ENCODE data around the gene BICC1. TPM values are rescaled to one million over a fixed set of nuclear protein-coding genes. Genes with fewer than 3 reads are reported as not detected.

The BICC1 gene
- total RNA-seq, 4 donors from 2014 or later, result 9.3 to 20.8 (median 12.5) TPM

DNA sequence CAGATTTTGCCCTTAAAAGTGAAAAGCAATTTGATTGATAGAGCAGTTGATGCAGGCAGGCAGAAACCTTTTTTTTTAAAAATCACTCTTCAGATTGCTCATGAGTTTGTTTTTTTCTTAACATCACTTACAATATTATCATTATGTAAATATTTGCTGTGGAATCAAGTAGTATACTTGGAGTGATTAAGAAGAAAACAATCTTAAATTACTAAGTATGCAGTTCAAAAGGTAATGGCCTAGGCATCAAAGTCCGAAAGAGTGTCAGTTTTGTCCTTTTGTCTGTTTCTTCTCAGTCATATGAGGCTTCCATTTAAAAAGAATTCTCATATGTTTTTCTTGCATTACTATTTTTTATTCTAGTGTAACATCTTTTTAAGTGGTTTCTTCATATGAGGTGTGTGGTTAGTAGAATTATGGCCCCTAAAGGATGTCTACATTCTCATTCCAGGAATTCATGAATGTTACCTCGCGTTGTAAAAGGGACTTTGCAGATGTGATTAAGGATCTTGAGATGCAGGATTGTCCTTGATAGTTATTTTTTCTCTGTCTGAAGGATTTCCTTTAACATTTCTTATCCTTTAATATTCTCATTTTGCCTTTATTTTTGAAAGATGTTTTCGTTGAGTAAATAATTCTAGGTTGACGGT lies 44.0 kb downstream of the BICC1 start:
- no peaks in the 10 kb centered on the region for H3K36me3 ChIP-seq
- TF ChIP-seq, protein P1, sequence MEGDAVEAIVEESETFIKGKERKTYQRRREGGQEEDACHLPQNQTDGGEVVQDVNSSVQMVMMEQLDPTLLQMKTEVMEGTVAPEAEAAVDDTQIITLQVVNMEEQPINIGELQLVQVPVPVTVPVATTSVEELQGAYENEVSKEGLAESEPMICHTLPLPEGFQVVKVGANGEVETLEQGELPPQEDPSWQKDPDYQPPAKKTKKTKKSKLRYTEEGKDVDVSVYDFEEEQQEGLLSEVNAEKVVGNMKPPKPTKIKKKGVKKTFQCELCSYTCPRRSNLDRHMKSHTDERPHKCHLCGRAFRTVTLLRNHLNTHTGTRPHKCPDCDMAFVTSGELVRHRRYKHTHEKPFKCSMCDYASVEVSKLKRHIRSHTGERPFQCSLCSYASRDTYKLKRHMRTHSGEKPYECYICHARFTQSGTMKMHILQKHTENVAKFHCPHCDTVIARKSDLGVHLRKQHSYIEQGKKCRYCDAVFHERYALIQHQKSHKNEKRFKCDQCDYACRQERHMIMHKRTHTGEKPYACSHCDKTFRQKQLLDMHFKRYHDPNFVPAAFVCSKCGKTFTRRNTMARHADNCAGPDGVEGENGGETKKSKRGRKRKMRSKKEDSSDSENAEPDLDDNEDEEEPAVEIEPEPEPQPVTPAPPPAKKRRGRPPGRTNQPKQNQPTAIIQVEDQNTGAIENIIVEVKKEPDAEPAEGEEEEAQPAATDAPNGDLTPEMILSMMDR (IDR thresholded peaks at IDR 0.05), result no peak
- no peak for TF ChIP-seq POLR2A (IDR thresholded peaks at IDR 0.05)
- peaks cover 12% of the 10 kb centered on the region in 2 donors for H3K4me1 ChIP-seq
- intact Hi-C loops (cut with DNase I), result no loop called here
- no peak for DNase-seq
- H3K4me3 ChIP-seq (replicated peaks in 1 of 3), result no peak overlapping the region
- no peaks in the 10 kb centered on the region for H3K9me3 ChIP-seq
- WGBS, 2 donors, result 90 to 93% methylated on average over 5 of the region's 5 CpGs
- H3K27ac ChIP-seq, result peak overlapping the region; percentile 0 to 61 (median 55)
- H3K27me3 ChIP-seq, result no peaks in the 10 kb centered on the region

DNA sequence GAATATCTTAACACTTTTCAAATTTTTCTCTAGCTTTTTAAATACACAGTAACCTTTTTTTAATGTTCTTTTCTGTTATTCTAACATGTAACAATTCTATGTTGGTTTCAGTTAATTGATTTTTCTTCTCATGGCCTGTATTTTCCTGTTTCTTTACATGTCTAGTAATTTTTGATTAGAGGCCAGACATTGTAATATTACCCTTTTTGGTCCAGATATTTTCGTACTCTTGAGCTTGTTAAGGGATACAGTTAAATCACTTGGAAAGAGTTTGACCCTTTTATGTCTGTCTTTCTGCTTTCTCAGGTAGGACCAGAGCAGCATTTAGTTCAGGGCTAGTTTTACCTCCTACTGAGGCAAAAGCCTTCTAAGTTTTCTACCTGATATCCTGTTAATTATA lies 45.0 kb downstream of the BICC1 start:
- intact Hi-C loops (cut with DNase I), result no loop called here
- TF ChIP-seq, protein P1 (IDR thresholded peaks at IDR 0.05), result no peak
- TF ChIP-seq POLR2A (IDR thresholded peaks at IDR 0.05), result no peak
- H3K27me3 ChIP-seq, result no peaks in the 10 kb centered on the region
- no peak for DNase-seq
- H3K27ac ChIP-seq, result no peak overlapping the region
- WGBS, 2 donors, result 94% methylated on average over 1 of the region's 1 CpG
- no peaks in the 10 kb centered on the region for H3K36me3 ChIP-seq
- H3K4me3 ChIP-seq (replicated peaks in 1 of 3), result no peak overlapping the region
- no peaks in the 10 kb centered on the region for H3K9me3 ChIP-seq
- peaks cover 12% of the 10 kb centered on the region in 2 donors for H3K4me1 ChIP-seq

DNA sequence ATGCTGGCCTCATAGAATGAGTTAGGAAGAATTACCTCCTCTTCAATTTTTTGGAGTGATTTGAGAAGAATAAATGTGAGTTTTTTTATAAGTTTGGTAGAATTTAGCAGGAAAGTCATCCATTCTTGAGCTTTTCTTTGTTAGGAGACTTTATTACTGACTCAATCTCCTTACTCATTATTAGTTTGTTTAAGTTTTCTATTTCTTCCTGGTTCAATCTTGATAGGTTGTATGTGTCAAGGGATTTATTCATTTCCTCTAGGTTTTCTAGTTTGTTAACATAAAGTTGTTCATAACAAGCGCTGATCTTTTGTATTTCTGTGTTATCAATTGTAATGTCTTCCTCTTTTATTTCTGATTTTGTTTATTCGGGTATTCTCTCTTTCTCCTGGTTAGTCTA lies 47.4 kb downstream of the BICC1 start:
- WGBS, 2 donors, result 98% methylated on average over 2 of the region's 2 CpGs

DNA sequence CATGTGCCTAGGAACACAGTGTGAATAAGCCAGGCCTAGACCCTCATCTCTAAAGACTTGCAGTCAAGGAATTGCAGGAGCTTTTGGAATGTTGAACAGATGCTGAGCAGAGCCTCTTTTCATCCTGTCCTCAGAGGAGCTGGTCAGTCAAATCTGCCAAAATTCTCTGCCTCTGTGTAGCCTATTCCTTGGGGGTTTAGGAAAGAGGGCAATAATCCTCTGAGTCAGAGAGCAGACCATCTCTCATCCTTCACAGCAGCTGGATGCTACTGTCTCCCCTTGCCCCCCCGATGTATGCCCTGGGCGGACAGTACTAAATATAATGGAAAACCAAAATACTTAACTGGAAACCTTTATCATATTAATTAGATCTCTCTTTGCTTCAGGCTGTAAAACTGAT lies 52.6 kb downstream of the BICC1 start:
- H3K9me3 ChIP-seq, result no peaks in the 10 kb centered on the region
- no peak for DNase-seq
- H3K36me3 ChIP-seq, result no peaks in the 10 kb centered on the region
- TF ChIP-seq, protein P1 (IDR thresholded peaks at IDR 0.05), result no peak
- no peak for TF ChIP-seq POLR2A (IDR thresholded peaks at IDR 0.05)
- H3K27me3 ChIP-seq, result no peaks in the 10 kb centered on the region
- intact Hi-C loops (cut with DNase I), result no loop called here
- no peaks in the 10 kb centered on the region for H3K4me1 ChIP-seq
- no peak overlapping the region for H3K4me3 ChIP-seq (replicated peaks in 1 of 3)
- no peak overlapping the region for H3K27ac ChIP-seq
- 94 to 97% methylated on average over 2 of the region's 2 CpGs for WGBS, 2 donors

More for the DNA sequence above, 47.4 kb downstream of the BICC1 start:
- Histone ChIP-seq H3K27me3 (no peaks in the 10 kb centered on the region), H3K36me3 (no peaks in the 10 kb centered on the region), H3K9me3 (no peaks in the 10 kb centered on the region), H3K4me1 (peaks cover 5 to 8% of the 10 kb centered on the region in 2 donors), H3K4me3 (replicated peaks in 1 of 3) (no peak overlapping the region), H3K27ac (no peak overlapping the region)
- TF ChIP-seq POLR2A (IDR thresholded peaks at IDR 0.05), result no peak
- TF ChIP-seq, protein P1 (IDR thresholded peaks at IDR 0.05), result no peak
- DNase-seq, result no peak
- intact Hi-C loops (cut with DNase I), result no loop called here

DNA sequence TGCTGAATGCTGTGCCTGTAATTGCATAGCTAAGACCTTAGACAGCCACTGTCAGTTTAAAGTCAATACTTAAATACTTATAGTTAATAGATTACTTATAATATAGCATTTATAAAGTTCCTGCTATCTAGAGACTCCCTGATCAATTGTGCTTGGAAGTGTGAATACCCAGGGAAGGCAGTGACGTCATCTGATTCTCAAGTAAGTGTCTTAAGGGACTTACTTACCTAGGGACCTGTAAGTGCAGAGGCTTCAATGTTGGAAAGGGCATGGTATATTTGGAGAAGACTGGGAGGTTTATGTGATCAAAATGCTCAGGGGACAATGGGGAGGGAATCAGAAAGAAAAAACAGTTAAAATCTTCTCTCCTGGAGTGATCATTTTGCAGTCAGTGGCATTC lies 55.0 kb downstream of the BICC1 start:
- intact Hi-C loops (cut with DNase I), result no loop called here
- WGBS, 2 donors, result 79 to 80% methylated on average over 1 of the region's 1 CpG
- Histone ChIP-seq H3K4me3 (replicated peaks in 1 of 3) (no peak overlapping the region), H3K36me3 (no peaks in the 10 kb centered on the region), H3K4me1 (no peaks in the 10 kb centered on the region), H3K9me3 (no peaks in the 10 kb centered on the region), H3K27me3 (no peaks in the 10 kb centered on the region), H3K27ac (no peak overlapping the region)
- TF ChIP-seq, protein P1 (IDR thresholded peaks at IDR 0.05), result no peak
- TF ChIP-seq POLR2A (IDR thresholded peaks at IDR 0.05), result no peak
- DNase-seq, result no peak

All from thyroid gland (tissue), 4 donors.